ENCODE results near the gene EFNA3.
A peak's percentile ranks its signal among the peaks of the same experiment; 100 is the strongest.

The EFNA3 gene

DNA sequence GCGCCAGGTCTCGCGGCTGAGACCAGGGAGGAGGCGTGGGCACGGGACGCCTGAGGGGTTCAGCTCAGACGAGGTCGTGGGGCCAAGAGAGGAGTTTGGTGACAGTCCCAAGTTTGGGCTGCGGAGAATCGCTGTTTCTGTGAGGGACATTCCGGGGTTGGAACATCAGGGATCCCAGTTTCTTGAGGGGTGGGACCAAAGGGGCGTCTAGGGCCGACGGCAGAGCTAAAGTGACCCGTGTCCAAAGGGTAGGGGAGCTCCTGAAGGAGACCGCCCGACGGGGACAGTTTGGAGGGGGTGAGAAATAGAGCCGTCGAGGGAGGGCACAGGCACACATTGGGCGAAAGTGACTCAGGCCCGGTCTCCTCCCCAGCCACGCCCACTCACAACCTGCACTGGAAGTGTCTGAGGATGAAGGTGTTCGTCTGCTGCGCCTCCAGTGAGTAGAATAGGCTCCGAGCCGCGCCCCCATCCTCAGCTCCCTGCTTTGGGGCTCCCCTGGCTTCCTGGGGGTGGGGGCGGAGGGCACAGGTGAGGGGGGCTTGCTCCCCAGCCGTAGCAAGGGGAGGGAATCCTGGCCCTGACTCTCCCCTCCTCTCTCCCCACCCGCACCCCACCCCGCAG is 7.0 kb downstream of the EFNA3 start:
- DNase-seq: peak; percentile 74

DNA sequence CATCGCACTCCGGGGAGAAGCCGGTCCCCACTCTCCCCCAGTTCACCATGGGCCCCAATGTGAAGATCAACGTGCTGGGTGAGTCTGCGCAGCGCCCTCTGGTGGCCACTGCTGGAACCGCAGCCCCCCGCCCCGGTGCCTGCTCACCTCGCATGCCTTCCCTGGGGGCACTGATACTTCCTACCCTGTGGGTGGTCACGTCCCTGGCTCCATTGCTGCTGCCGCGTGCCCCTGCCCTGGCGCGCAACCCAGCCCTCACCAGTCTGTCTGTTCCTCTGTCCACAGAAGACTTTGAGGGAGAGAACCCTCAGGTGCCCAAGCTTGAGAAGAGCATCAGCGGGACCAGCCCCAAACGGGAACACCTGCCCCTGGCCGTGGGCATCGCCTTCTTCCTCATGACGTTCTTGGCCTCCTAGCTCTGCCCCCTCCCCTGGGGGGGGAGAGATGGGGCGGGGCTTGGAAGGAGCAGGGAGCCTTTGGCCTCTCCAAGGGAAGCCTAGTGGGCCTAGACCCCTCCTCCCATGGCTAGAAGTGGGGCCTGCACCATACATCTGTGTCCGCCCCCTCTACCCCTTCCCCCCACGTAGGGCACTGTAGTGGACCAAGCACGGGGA is 7.6 kb downstream of the EFNA3 start:
- DNase-seq: peak; percentile 83

DNA sequence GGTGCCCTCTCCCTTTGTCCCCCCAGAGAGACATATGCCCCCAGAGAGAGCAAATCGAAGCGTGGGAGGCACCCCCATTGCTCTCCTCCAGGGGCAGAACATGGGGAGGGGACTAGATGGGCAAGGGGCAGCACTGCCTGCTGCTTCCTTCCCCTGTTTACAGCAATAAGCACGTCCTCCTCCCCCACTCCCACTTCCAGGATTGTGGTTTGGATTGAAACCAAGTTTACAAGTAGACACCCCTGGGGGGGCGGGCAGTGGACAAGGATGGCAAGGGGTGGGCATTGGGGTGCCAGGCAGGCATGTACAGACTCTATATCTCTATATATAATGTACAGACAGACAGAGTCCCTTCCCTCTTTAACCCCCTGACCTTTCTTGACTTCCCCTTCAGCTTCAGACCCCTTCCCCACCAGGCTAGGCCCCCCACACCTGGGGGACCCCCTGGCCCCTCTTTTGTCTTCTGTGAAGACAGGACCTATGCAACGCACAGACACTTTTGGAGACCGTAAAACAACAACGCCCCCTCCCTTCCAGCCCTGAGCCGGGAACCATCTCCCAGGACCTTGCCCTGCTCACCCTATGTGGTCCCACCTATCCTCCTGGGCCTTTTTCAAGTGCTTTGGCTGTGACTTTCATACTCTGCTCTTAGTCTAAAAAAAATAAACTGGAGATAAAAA is 8.4 kb downstream of the EFNA3 start:
- no peak for DNase-seq

DNA sequence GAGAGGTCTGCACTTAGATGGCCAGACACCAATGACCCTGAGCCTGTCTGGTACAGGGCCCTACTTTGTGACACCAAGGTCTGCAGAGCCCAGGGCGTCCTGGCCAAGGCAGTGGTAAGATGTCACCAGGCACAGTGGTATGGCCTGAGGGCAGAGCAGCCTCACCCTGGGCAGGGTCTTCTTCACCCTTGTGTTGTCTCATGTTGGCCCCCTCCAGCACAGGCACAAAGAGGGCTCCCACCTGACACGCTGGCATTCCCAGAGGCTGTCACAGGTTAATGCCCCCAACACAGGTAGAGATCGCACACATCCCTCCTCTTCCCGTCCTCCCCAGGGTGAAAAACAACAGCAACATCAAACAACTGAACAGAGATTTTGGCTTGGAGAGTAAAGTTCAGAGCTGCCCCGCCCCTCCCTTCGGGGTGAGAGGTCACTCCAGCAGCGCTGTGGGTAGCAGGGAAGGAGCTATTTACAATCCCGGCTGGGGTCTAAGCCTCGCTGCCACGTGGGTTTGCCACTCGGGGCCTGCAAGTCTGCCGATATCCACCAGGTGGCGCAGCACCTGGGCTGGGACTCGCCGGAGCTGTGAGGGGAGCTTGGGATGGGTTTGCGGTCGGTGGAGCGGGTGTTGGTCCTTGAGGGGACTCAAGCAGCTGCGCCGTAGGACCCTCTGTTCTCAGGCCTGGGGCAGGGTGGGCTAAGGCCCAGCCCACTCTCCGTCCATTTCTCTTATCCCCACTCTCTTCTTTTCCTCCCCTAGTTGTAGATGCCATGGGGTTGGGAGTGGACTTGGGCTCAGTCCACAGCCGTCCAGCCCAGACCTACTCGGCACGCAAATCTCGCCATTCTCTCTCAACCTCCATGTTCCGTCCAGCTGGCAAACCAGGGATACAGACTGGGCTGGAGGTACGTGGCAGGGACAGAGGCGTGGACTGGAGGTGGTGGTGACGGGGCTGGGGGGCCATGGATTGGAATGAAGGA is 12.7 kb downstream of the EFNA3 start:
- peak; percentile 83 for DNase-seq

DNA sequence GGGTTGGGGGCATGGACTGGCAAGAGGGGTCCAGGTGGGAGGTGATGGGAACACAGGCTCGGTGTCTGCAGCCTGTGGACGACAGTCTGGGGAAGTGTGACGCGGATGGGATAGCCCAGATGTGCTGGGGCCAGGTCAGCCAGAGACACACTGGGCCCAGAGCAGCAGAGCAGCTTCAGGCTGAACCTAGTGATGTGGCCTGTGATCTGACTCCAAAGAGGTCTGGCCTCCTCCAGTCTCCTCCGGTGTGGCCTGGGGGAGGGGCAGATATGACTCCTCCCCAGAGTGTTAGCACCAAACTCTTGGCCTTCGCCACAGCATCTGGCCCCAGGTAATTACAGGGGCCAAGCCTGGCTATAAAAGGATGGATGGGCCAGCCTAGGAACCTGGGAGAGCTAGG is 13.5 kb downstream of the EFNA3 start:
- no peak for DNase-seq

DNA sequence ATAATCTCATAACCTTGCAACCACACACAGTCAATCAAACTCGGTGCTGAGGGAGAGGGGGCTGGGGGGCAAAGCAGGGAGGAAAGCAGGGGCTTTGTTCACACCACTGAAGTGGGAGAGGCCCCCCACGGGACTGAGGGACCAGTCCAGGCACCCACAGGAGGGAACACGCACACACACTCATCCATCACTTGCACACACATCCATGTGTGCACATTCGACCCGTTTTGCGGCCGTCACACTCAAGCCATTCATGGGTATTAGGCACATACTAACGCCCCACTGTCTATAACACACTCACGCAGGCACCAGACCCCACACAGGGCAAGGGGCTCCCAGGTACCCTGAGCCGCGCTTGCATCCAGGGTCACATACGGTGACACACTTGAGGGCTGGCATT is 14.0 kb downstream of the EFNA3 start:
- no peak for DNase-seq

DNA sequence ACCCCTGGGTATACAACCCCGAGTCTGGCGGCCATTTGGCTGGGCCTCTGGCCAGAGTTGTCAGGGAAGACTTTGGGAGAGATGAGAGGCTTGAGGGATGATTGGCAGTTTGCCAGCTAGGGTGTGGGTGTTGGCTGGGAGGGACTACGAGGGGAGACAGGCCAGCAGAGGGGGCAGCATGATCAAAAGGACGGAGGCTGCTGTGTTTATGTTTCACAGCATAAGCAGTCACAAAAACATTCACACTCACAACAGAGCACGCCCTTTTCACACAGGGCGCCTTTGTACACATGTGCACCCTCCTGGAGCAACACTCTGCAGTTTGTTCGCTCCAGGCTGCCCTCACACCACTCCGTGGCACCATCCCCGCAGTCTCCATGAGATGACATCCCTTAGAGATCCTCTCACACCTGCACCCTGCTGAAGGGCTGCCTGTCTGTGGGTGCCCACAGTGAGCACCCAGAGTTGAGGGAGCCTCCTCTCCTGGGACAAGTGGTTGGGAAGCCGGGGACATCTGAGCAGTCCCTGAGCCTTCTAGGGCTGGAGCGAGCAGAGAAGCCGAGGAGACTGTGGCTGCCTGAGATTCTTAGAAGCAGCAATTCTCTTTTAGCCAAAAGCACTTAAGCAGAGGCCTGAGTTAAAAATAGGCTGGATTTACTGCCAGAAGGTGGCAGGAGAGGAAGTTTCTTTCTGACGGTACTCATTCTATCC is 15.4 kb downstream of the EFNA3 start:
- DNase-seq: peak; percentile 38

DNA sequence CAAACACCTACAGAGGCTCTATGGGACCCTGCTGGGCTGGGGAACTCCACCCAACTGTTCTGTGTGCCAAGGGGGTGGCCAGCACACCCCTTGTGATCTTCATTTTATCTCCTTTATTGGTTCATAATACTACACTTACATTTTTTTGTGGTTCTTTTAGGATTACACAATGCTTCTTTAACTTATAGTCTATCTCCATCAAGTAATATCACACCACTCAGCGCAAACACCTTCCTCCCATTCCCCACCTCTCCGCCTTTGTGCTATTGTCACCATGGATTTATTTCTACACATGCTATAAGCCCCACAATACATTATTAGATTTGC is 15.9 kb downstream of the EFNA3 start:
- no peak for DNase-seq

DNA sequence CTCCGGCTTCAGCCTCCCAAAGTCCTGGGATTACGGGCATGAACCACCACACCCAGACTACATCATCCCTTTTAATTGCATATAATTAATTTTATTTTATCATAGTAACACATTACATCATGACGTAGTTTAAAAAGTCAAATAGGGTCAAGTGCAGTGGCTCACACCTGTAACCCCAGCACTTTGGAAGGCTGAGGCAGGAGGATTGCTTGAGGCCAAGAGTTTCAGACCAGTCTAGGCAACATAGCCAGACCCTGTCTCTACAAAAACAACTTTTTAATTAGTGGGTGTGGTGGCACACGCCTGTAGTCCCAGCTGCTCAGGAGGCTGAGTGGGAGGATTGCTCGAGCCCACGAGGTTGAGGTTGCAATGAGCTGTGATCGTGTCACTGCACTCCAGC is 20.7 kb downstream of the EFNA3 start:
- DNase-seq: no peak

DNA sequence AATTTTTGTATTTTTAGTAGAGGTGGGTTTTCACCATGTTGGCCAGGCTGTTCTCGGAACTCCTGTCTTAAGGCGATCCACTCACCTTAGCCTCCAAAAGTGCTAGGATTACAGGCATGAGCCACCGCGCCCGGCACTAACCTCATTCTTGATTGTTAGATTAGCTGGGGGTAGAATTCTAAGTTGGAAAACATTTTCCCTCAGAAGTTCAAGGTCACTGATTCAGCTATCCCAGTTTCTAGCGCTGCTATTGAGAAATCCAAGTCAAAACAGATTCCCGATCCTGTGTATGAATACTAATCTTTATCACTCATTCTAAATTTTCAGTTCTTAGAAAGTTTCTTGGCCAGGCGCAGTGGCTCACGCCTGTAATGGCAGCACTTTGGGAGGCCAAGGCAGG is 24.7 kb downstream of the EFNA3 start:
- DNase-seq: no peak

DNA sequence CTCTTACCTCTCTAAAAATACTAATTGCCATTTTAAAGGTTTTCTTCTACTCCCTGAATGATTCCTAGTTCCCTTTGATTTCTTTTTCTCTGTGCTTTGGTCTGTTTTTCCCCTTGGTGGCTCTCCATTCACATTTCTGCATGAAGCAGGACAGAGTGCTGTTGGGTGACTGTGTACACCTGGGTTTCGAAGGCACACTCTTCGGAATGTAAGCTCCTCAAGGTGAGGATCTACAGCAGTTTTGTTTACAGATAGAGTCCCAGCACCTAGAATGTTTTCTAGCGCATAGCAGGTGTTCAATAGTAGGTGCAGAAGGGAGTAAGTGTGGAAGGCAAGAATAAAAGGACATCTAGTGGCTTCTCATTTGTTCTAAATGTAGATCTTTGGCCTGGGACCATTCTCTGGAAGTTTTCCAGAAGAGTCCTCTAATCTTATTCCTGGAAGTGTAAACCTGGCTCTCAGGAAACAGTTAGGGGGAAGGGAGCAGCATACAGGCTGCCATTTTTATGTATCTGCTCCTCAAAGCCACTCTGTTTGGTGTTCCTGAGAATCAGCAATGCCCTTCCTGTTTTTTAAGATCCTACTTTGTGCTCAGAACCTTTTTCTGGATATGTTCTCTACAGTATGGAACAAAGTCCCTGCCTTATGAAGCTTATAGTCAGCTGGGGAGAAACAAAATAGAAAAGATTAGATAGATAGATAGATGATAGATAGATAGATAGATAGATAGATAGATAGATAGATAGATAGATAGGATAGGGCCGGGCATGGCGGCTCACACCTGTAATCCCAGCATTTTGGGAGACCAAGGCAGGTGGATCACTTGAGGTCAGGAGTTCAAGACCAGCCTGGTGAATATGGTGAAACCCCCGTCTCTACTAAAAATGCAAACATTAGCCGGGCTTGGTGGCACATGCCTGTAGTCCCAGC is 26.2 kb downstream of the EFNA3 start:
- no peak for DNase-seq

DNA sequence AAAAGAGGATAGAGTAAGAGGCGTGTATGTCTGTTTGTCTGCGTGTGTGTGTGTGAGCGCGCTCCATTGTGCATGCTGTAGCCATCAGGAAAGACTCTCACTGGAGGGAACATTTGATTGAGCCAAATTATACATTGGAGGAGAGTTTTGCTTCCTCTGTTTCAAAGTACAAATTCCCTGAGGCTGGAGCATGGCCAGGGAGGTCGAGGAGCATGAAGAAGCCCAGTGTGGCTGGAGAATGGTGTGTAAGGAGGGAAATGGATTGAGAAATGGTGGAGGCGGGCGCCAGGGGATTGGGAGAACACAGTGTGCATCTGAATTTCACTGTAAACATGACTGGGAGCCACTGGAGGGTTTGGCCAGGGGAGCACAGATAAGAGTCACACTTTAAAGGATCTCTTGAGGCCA is 27.0 kb downstream of the EFNA3 start:
- no peak for DNase-seq

DNA sequence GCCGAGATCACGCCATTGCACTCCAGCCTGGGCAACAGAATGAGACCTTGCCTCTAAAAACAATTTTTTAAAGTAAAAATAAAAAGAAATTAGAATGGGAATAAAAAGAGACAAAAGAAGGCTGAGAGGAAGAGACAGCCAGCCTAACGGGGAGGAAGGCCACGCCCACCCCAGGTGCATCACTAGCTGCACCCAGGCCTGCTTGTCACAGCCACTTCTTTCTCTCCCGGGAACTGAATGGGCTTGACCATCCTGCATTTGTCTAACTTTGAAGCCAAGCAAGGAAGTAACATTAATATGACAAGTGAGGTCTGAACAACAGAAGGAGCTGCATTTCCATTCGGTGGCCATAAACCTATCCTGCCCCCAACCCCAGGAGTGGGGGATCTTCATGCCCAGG is 28.2 kb downstream of the EFNA3 start:
- DNase-seq: no peak

DNA sequence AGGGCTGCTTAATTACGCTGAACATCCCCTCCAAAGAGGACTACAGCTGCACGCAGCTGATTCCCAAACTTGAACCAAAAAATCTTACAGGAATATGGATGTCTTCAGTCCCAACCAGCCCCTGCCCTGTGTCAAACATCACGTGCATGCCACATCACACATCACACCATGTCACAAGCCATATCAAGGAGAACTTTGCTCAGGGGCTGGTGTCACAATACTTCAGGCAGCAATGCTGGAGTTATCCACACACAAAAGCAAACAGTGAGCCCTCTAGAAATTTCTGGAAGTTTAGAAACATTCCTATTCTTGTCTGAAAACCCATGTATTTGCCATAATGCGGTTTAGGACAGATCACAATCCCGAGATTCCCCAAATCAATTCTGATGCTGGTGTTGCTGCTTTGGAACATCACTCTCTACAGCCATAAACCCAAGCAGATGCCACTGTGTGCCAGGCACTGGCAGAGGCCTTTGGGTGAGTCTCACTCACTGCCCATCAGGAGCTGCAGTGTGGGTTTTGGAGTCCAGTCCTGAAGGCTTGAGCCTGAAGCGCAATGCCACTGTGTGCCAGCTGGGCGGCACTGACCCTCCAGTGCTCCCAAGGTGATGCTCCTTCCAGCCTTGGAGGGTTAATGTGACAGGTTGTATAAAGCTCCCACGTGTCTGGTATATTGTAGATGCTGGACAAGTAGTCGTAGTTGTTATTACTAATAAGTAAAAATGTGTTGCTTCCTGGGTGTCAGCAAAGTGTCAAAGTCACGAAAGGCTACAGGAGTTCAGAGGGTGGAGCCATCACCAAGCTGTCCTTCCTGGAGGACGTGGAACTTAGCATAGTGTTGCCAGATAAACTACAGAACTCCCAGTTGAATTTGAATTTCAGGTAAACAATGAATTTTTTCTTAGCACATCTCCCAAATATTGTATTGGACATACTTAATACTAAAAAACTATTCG is 28.9 kb downstream of the EFNA3 start:
- DNase-seq: no peak

DNA sequence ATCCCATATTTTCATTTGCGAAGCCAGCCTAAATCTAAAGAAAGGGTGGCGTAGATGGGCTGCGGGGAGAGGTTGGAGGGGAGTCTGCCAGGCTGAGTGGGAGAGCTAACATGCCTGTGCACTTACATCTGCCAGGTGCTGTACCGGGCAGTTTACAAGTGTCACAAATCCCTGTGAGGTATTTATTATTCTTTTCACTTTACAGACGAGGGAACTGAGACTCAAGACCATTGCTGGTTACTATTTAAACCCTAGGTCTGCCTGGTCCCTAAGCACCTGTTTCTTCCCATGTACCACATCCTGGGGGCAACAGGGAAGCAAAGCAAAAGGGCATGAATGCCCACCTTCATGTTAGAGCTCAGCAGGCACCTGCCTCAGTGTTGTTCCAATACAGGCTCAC is 29.7 kb downstream of the EFNA3 start:
- DNase-seq: no peak

DNA sequence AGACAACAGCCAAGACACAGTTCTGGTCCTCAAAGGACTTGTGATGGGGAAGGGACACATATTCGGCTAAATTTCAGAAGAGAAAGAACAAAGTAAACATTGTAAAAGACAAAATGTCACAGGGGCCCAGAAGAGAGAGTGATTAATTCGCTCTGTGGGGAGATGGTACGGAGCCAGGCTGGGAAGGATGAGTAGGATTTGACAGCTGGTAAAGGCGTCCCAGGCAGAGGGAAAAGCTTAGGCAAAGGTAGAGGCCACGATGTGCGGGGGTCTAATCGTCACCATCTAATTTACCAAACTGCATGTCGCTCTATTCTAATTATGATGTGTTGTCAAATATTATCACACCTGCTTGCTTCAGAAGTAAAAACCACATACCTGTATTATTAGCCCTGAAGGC is 31.7 kb downstream of the EFNA3 start:
- DNase-seq: no peak

DNA sequence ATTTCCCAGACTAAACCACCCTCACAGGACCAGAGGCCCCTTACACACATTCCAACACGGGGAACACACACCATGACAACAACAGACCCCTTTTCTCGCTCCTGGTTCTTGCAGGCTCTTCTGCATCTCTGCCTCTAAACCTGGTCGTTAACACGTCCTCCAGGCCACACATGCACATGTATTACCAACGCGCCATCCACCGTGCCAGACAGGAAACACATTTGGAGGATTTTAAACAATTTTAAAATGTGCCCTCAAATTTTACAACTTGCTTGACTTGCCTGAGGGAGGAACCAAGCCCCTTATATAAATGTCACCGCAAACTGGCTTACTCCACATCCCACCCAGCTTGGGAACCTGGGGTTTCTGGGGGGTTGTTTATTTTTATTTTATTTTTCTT is 32.2 kb downstream of the EFNA3 start:
- DNase-seq: no peak

DNA sequence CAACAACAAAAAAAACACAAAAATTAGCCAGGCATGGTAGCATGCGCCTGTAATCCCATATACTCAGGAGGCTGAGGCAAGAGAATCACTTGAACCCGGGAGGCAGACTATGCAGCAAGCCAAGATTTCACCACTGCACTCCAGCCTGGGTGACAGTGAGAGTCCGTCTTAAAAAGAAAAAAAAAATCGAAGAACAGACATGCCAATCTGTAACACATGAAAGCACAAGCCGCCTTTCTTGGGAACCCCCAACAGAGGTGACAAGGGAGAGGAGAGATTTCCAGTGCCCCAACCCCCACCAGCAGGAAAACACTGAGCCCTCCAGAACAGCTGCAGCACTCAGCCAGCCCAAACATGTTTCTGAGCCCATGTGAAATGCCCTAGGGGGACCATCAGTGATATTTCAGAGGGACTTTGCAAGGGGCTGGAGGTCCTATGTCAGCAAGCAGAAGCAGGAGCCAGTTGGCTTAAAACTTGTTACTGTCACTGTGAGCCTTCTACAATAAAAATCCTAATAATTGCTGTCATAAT is 34.9 kb downstream of the EFNA3 start:
- DNase-seq: no peak

DNA sequence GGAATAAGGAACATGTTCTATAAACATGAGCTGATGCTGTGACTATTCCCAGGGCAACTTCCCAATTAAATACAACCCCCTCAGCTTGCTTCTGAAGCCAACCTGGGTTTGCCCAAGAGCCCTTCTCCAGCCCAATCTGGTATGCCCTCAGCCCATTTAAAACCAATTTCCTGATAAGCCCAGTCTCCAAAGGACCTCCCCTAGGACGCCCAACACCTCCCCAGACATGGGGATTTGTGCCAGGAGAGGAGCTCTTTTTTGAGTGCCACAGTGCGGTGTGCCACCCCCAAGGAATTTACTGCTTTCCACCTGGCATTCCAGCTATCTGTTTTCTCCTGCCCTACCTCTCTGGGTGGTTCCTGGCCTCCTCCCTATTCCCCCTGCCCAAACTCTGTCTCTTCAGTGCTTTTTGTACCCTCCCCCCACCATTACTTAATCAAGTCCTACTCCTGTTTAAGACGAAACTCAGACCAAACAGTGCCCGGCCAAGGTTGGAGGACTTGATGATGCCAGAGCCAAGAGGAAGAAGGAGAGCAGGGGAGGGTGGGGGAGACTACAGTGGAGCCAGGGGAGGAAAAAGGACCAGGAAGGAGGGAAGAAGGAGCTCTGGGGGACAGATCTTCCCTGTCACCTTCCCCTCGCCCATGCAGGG is 37.6 kb downstream of the EFNA3 start:
- no peak for DNase-seq

DNA sequence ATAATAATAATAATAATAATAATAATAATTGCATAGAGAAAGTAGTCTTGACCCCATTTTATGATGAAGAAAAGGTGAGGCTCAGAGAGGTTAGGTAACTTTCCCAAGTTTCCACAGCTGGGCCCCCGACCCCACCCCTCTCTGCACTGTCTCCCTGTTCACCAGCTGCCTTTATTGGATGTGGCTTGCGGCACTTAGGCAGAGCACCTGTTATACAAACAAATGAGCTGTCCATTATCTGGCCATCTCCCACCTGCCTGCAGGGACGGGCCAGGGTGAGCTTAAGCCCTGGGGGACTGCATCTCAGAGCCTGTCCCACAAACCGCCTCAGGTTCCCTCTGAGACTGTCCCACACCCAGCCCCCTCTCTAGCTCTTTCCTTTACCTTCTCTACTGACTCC is 39.0 kb downstream of the EFNA3 start:
- no peak for DNase-seq
